ENCODE results near the gene MGST1. TPM values are rescaled to one million over a fixed set of nuclear protein-coding genes. Genes with fewer than 3 reads are reported as not detected.

Gene MGST1
- total and polyA plus RNA-seq, 4 donors, result 84.6 to 2,615 (median 1,043) TPM

- Histone ChIP-seq H3K9ac (ENCODE audit: low read depth in 1 of 2, low read length in 2 of 2) (peak overlapping the region in 1 of 2 donors; percentile 77), H3K36me3 (ENCODE audit: control insufficient read depth in 4 of 4, insufficient read depth in 3 of 4, low read depth in 1 of 4, low read length in 3 of 4) (peaks cover 0 to 2% (median 0%) of the 10 kb centered on the region in 4 donors), H3K4me1 (ENCODE audit: control insufficient read depth in 4 of 4, insufficient read depth in 4 of 4, low read length in 3 of 4) (peaks cover 0 to 41% (median 19%) of the 10 kb centered on the region in 4 donors), H3K27ac (ENCODE audit: low read depth in 1 of 2, low read length in 2 of 2) (peak overlapping the region; percentile 84 to 93), H3K27me3 (ENCODE audit: control insufficient read depth in 4 of 4, insufficient read depth in 4 of 4, low read length in 3 of 4) (no peaks in the 10 kb centered on the region), H3K9me3 (ENCODE audit: control insufficient read depth in 4 of 4, low read length in 3 of 4) (peaks cover 0 to 1% (median 0%) of the 10 kb centered on the region in 4 donors), H3K4me3 (ENCODE audit: low read depth in 1 of 3, low read length in 3 of 3) (peak overlapping the region; percentile 66 to 96 (median 86))
- TF ChIP-seq SP1 (IDR thresholded peaks at IDR 0.05), result no peak
- TF ChIP-seq ZBTB33 (IDR thresholded peaks at IDR 0.05), result peak; percentile 25
- TF ChIP-seq FOXA2 (IDR thresholded peaks at IDR 0.05), result peak; percentile 4
- TF ChIP-seq CTCF (IDR thresholded peaks at IDR 0.05; ENCODE audit: low read depth, low read length, missing input control), result no peak
- peak in 1 of 2 donors; percentile 51 for TF ChIP-seq RXRA (IDR thresholded peaks at IDR 0.05)
- peak; percentile 73 to 78 for TF ChIP-seq HNF4A (conservative IDR thresholded peaks at IDR 0.05)
- no peak for DNase-seq (ENCODE audit: low spot score)
- WGBS, result 25% methylated on average over 7 of the region's 7 CpGs
These were observed 487 bp upstream of the MGST1 start for GRCh38 chr12:16346958-16347357.

GRCh38 chr12:16348435-16349130 is 1.1 kb downstream of the MGST1 start:
- Histone ChIP-seq H3K36me3 (ENCODE audit: control insufficient read depth in 4 of 4, insufficient read depth in 3 of 4, low read depth in 1 of 4, low read length in 3 of 4) (peaks cover 0 to 3% (median 1%) of the 10 kb centered on the region in 4 donors), H3K9me3 (ENCODE audit: control insufficient read depth in 4 of 4, low read length in 3 of 4) (no peaks in the 10 kb centered on the region), H3K9ac (ENCODE audit: low read depth in 1 of 2, low read length in 2 of 2) (peak overlapping the region; percentile 93 to 98), H3K27ac (ENCODE audit: low read depth in 1 of 2, low read length in 2 of 2) (peak overlapping the region; percentile 84 to 93), H3K4me3 (ENCODE audit: low read depth in 1 of 3, low read length in 3 of 3) (peak overlapping the region; percentile 66 to 96 (median 86)), H3K4me1 (ENCODE audit: control insufficient read depth in 4 of 4, insufficient read depth in 4 of 4, low read length in 3 of 4) (peaks cover 0 to 55% (median 24%) of the 10 kb centered on the region in 4 donors), H3K27me3 (ENCODE audit: control insufficient read depth in 4 of 4, insufficient read depth in 4 of 4, low read length in 3 of 4) (no peaks in the 10 kb centered on the region)
- no peak for TF ChIP-seq REST (IDR thresholded peaks at IDR 0.05)
- no peak for TF ChIP-seq NR2F2 (IDR thresholded peaks at IDR 0.05)
- TF ChIP-seq FOXA2 (IDR thresholded peaks at IDR 0.05), result no peak
- TF ChIP-seq RXRA (IDR thresholded peaks at IDR 0.05), result no peak
- no peak for TF ChIP-seq SP1 (IDR thresholded peaks at IDR 0.05)
- no peak for TF ChIP-seq ATF3 (IDR thresholded peaks at IDR 0.05)
- no peak for TF ChIP-seq MAX (IDR thresholded peaks at IDR 0.05)
- no peak for TF ChIP-seq HNF4G (IDR thresholded peaks at IDR 0.05)
- TF ChIP-seq JUND (IDR thresholded peaks at IDR 0.05), result no peak
- TF ChIP-seq YY1 (IDR thresholded peaks at IDR 0.05), result no peak
- TF ChIP-seq HNF4A (conservative IDR thresholded peaks at IDR 0.05), result no peak
- TF ChIP-seq TAF1 (conservative IDR thresholded peaks at IDR 0.05), result no peak
- TF ChIP-seq FOXA1 (IDR thresholded peaks at IDR 0.05), result no peak
- TF ChIP-seq CTCF (IDR thresholded peaks at IDR 0.05; ENCODE audit: low read depth, low read length, missing input control), result no peak
- no peak for TF ChIP-seq ZBTB33 (IDR thresholded peaks at IDR 0.05)
- 18% methylated on average over 10 of the region's 10 CpGs for WGBS
- DNase-seq (ENCODE audit: low spot score), result no peak
